B cell (primary cell): ENCODE results near the gene SUMF2. TPM values are rescaled to one million over a fixed set of nuclear protein-coding genes. Genes with fewer than 3 reads are reported as not detected.
"Not testable (repeated sequence)": the region's sequence is repeated elsewhere in the genome, so short reads cannot be mapped to it uniquely, and the experiment has no call there.

Source experiments
- ATAC-seq: fragments of 200-7000 bp; cut with Tn5 transposase; one replicate; pipeline ENCODE4 v1.10.0; 2021; ENCODE audit warnings: low read depth, mild to moderate bottlenecking, moderate number of reproducible peaks, moderate library complexity
- CTCF ChIA-PET: fragments of 350-600 bp; sonication (Branson Sonifier 250); formaldehyde crosslinking; loops from one replicate; lab custom pipeline; 2021; ENCODE audit warnings: antibody characterized with exemption, inconsistent platforms; lab: Charles Lee
- POLR2A ChIA-PET: fragments of 350-600 bp; sonication (Branson Sonifier 250); formaldehyde crosslinking; loops from one replicate; lab custom pipeline; 2021; ENCODE audit warnings: antibody characterized with exemption; lab: Charles Lee
- DNase-seq: peaks from one replicate; pipeline ENCODE4 v3.0.0; 2013
- H2AFZ ChIP-seq: 2 replicates; pipeline ENCODE4 v1.6.1; 2012; ENCODE audit warnings: mild to moderate bottlenecking, low read depth, low read length; ENCODE audit not compliant: insufficient read depth, poor library complexity, severe bottlenecking
- H3K27ac ChIP-seq, 2 donors: 1 replicate in 1 of 2; 2 replicates in 1 of 2; pipeline ENCODE4 v1.5.1; 2012 to 2013; ENCODE audit warnings: low read length in 2 of 2, mild to moderate bottlenecking in 2 of 2, moderate library complexity in 1 of 2
- H3K27me3 ChIP-seq, 4 experiments: fragments of 200-600 bp in 1 of 4; sonication (generic) in 1 of 4; replicated peaks in 1 of 4; 1 replicate in 2 of 4; 2 replicates in 2 of 4; pipeline versions ENCODE4 v1.6.1 to v1.7.0; 2013 to 2016; ENCODE audit warnings: low read length in 3 of 4, mild to moderate bottlenecking in 2 of 4, mixed read lengths in 1 of 4, moderate library complexity in 1 of 4; ENCODE audit not compliant: insufficient read depth in 4 of 4, control insufficient read depth in 3 of 4; ENCODE audit errors: control extremely low read depth in 1 of 4
- H3K36me3 ChIP-seq, 2 experiments: replicated peaks in 1 of 2; 1 replicate in 1 of 2; 2 replicates in 1 of 2; pipeline versions ENCODE4 v1.6.1 to v1.7.1; 2013; ENCODE audit warnings: low read length in 1 of 2; ENCODE audit not compliant: insufficient read depth in 2 of 2, control insufficient read depth in 1 of 2; ENCODE audit errors: control extremely low read depth in 1 of 2, extremely low read depth in 1 of 2
- H3K4me1 ChIP-seq, 2 donors: fragments of 200-600 bp in 1 of 2; sonication (generic) in 1 of 2; 1 replicate in 1 of 2; 2 replicates in 1 of 2; pipeline versions ENCODE4 v1.5.1 to v1.6.1; 2013 to 2017; ENCODE audit warnings: low read length in 2 of 2; ENCODE audit not compliant: control insufficient read depth in 2 of 2, insufficient read depth in 2 of 2
- H3K4me2 ChIP-seq: replicated peaks from 2 replicates; pipeline ENCODE3; 2012; ENCODE audit warnings: mild to moderate bottlenecking, low read depth, low read length; ENCODE audit not compliant: poor library complexity, severe bottlenecking
- H3K4me3 ChIP-seq, 5 experiments: fragments of 200-600 bp in 1 of 5; sonication (generic) in 1 of 5; 1 replicate in 3 of 5; 2 replicates in 2 of 5; pipeline versions ENCODE4 v1.5.1 to v1.7.0; 2011 to 2016; ENCODE audit warnings: low read length in 4 of 5, mild to moderate bottlenecking in 4 of 5, low read depth in 2 of 5, control low read depth in 1 of 5, moderate library complexity in 1 of 5; ENCODE audit not compliant: insufficient read depth in 1 of 5; ENCODE audit errors: control extremely low read depth in 1 of 5, extremely low read depth in 1 of 5
- H3K79me2 ChIP-seq: fragments of 200-600 bp; sonication (generic); one replicate; pipeline ENCODE4 v1.6.0; 2016; ENCODE audit warnings: low read length; ENCODE audit not compliant: control insufficient read depth, insufficient read depth
- H3K9ac ChIP-seq: fragments of 200-600 bp; sonication (generic); 2 replicates; pipeline ENCODE4 v1.6.1; 2017; ENCODE audit warnings: mild to moderate bottlenecking, low read length, moderate library complexity
- H3K9me3 ChIP-seq, 3 donors: one replicate each; pipeline versions ENCODE4 v1.6.1 to v1.7.1; 2013; ENCODE audit warnings: low read length in 2 of 3; ENCODE audit not compliant: control insufficient read depth in 2 of 3, insufficient read depth in 1 of 3; ENCODE audit errors: control extremely low read depth in 1 of 3
- H4K20me1 ChIP-seq: 2 replicates; pipeline ENCODE4 v1.6.0; 2012; ENCODE audit warnings: mild to moderate bottlenecking, low read length; ENCODE audit not compliant: insufficient read depth, control insufficient read depth, poor library complexity, severe bottlenecking
- H3K27ac Mint-ChIP-seq: one replicate; pipeline ENCODE4 v1.8.0; 2021; ENCODE audit warnings: mixed read lengths
- H3K27me3 Mint-ChIP-seq: one replicate; pipeline ENCODE4 v1.8.0; 2021; ENCODE audit warnings: mixed read lengths
- H3K4me1 Mint-ChIP-seq: one replicate; pipeline ENCODE4 v1.8.0; 2021; ENCODE audit warnings: mixed read lengths
- H3K4me3 Mint-ChIP-seq: one replicate; pipeline ENCODE4 v1.8.0; 2021; ENCODE audit warnings: mixed read lengths
- H3K9me3 Mint-ChIP-seq: one replicate; pipeline ENCODE4 v1.8.0; 2022; ENCODE audit warnings: mixed read lengths; ENCODE audit not compliant: insufficient read depth
- CTCF ChIP-seq: fragments of 200-600 bp; IDR thresholded peaks from one replicate; pipeline ENCODE4 v1.8.0; 2022; ENCODE audit warnings: antibody characterized with exemption, mild to moderate bottlenecking
- EZH2 ChIP-seq: IDR thresholded peaks from 2 replicates; pipeline ENCODE4 v1.6.1; 2012; ENCODE audit warnings: borderline replicate concordance, low read depth, mild to moderate bottlenecking, moderate library complexity, low read length; ENCODE audit not compliant: insufficient read depth, poor library complexity, severe bottlenecking
- WGBS: methylation state at CpG from one replicate; pipeline ENCODE4 v1.1.5; 2013; ENCODE audit warnings: missing lambda C conversion rate; ENCODE audit not compliant: insufficient coverage; 5-methylcytosine and 5-hydroxymethylcytosine counted together
- intact Hi-C: fragments of 100-400 bp; cut with micrococcal nuclease; formaldehyde crosslinking; loops from one replicate; pipeline ENCODE4 v1.10.0; 2022
- polyA plus RNA-seq: library from polyadenylated mRNA; depleted of rRNA; stranded (reverse); fragments of >200 nt; gene quantifications from 2 replicates; pipeline ENCODE4 v1.2.3, GENCODE V29; 2012
- total RNA-seq, 2 donors: library from RNA; stranded (reverse); fragments of 120-200 nt in 1 of 2; gene quantifications; 1 replicate in 1 of 2; 2 replicates in 1 of 2; pipeline versions ENCODE4 v1.2.3 to v1.2.4, GENCODE V29; 2013 to 2022

SUMF2 gene
- total and polyA plus RNA-seq, 2 donors (not counting 1 experiment from before 2014, with no cell fraction given) = 101 to 115 TPM

- H3K9ac ChIP-seq, H3K27ac ChIP-seq, H3K4me1 ChIP-seq, H3K9me3 Mint-ChIP-seq, DNase-seq, H3K27ac Mint-ChIP-seq, H3K27me3 ChIP-seq, H3K4me1 Mint-ChIP-seq, H3K4me3 Mint-ChIP-seq, H3K4me3 ChIP-seq, ATAC-seq, H3K9me3 ChIP-seq, H3K4me2 ChIP-seq, H3K79me2 ChIP-seq, H4K20me1 ChIP-seq, H2AFZ ChIP-seq, H3K27me3 Mint-ChIP-seq, intact Hi-C loops: not testable (repeated sequence)
- POLR2A ChIA-PET = interaction anchor here (0.7 kb wide), 1 partner anchor 956 kb away, joined by 3 read pairs; no protein-coding TSS in a partner anchor
- WGBS = 100% methylated on average over 2 of the region's 8 CpGs
- CTCF ChIA-PET = interaction anchor here (0.9 kb wide), 1 partner anchor 9 kb away, joined by 3 read pairs; no protein-coding TSS in a partner anchor
- H3K36me3 ChIP-seq = peaks cover 15 to 43% of the 10 kb centered on the region in 2 experiments
These were observed 34.3 kb downstream of the SUMF2 start for GRCh38 chr7:56098187-56099008.

- Mint-ChIP-seq H3K27ac (no peak overlapping the region), H3K4me3 (no peak overlapping the region), H3K27me3 (no peaks in the 10 kb centered on the region), H3K4me1 (peaks cover 7% of the 10 kb centered on the region), H3K9me3 (no peaks in the 10 kb centered on the region)
- WGBS = 97% methylated on average over 2 of the region's 3 CpGs
- no peak for TF ChIP-seq EZH2
- no peak for TF ChIP-seq CTCF
- H3K9me3 ChIP-seq = no peaks in the 10 kb centered on the region
- ChIA-PET CTCF (no interaction called here), POLR2A (interaction anchor here (0.7 kb wide), 1 partner anchor 135 kb away, joined by 6 read pairs; no protein-coding TSS in a partner anchor)
- H3K79me2 ChIP-seq = peaks cover under 1% of the 10 kb centered on the region
- H3K4me1 ChIP-seq = no peaks in the 10 kb centered on the region
- H4K20me1 ChIP-seq = no peaks in the 10 kb centered on the region
- no peak overlapping the region for H2AFZ ChIP-seq
- H3K27ac ChIP-seq = no peak overlapping the region
- DNase-seq = no peak
- intact Hi-C loops = no loop called here
- no peak for ATAC-seq
- no peak overlapping the region for H3K4me2 ChIP-seq
- H3K36me3 ChIP-seq = peaks cover 18 to 50% of the 10 kb centered on the region in 2 experiments
- H3K9ac ChIP-seq = no peak overlapping the region
- no peak overlapping the region for H3K4me3 ChIP-seq
- H3K27me3 ChIP-seq = no peaks in the 10 kb centered on the region
These were observed 35.6 kb downstream of the SUMF2 start for GRCh38 chr7:56099653-56100052.

GRCh38 chr7:56104138-56104537, 40.1 kb downstream of the SUMF2 start:
- H3K9me3 ChIP-seq, H3K27ac ChIP-seq, H3K9me3 Mint-ChIP-seq, ATAC-seq, H3K9ac ChIP-seq, H3K4me3 Mint-ChIP-seq, H3K27me3 ChIP-seq, H3K27ac Mint-ChIP-seq, intact Hi-C loops, H3K27me3 Mint-ChIP-seq, H4K20me1 ChIP-seq, H3K4me2 ChIP-seq, DNase-seq, POLR2A ChIA-PET, CTCF ChIA-PET, H2AFZ ChIP-seq, H3K4me3 ChIP-seq: not testable (repeated sequence)
- peaks cover 29% of the 10 kb centered on the region for H3K79me2 ChIP-seq
- 97% methylated on average over 9 of the region's 9 CpGs for WGBS
- peaks cover 36% of the 10 kb centered on the region for H3K4me1 Mint-ChIP-seq
- peaks cover 18 to 47% of the 10 kb centered on the region in 2 experiments for H3K36me3 ChIP-seq
- peaks cover 17 to 22% of the 10 kb centered on the region in 2 donors for H3K4me1 ChIP-seq
